Embryonic facial prominence (tissue), 1 donor: ENCODE measurements around the gene VSTM4.

Source experiments
- DNase-seq: peaks from one replicate; pipeline ENCODE4 v3.0.0-alpha.2; 2016; ENCODE audit errors: extremely low spot score

VSTM4 gene, protein sequence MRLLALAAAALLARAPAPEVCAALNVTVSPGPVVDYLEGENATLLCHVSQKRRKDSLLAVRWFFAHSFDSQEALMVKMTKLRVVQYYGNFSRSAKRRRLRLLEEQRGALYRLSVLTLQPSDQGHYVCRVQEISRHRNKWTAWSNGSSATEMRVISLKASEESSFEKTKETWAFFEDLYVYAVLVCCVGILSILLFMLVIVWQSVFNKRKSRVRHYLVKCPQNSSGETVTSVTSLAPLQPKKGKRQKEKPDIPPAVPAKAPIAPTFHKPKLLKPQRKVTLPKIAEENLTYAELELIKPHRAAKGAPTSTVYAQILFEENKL

DNA sequence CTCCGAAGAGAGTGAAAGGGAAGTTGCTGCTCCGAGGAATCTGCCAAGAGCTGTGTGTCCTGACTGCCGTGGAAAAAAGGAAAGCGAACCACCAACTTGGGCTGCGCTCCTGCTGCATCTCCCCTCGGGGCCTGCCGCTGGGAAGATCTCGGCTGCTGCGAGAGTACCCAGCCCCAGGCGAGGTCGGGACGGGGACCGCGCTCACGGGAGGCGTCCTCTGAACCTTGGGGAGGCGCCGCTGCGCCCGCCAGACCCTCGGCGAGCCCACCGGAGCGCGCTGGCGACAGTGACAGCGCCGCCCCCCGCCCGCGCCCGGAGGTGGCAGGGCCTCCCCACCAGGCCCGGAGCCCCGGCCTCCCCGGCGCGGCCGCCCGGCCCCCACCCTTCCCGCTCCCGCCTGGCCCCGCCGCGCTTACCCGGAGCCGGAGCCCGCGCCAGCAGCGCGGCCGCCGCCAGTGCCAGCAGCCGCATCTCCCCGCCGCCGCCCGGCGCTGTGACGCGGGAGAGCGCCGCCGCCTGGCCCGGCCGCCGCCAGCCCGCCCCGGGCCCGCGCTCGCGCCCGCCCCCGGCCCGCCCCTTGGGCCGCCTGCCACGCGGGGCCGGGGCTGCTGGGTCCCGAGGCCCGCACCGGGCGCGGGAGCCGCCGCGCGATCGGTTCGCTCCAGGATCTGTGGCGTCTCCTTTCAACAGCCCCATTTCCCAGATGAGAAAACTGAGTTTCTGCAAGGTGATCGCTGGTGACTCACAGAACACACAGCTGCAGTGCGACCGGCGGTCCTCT is at the start of gene VSTM4:
VSTM4 (minus strand) TSS at position 508 of the 781 bp plus-strand sequence; CDS start at position 471, 37 bp downstream.
- no peak for DNase-seq

DNA sequence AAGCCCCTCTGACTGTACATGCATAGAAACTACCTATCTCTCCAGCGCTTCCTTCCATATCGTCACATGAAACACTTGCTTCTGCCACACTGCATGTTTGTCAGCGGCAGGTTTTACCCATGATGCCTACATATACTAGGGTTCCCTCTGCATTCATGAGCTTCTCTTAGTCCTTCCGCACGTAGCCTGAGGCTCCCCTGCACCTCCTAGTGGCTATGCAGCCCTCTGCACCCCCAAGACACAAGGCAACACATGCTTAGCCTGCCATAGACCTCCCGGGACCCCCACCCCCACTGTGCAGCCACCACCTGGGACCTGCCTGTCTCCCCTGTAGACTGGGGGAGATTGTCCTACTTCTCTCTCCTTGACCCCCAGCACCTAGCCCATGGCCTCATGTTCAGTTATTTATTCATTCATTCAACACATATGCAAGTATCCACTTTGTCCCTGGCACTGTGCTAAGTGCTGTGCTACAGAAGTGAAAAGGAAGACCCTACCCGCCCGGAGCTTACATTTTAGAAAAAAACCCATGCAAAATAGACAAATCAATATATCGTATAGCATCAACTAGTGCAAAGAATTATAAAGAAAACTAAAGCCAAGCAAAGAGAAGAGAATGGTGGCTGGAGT is 49.4 kb upstream of the VSTM4 start:
- DNase-seq: no peak

DNA sequence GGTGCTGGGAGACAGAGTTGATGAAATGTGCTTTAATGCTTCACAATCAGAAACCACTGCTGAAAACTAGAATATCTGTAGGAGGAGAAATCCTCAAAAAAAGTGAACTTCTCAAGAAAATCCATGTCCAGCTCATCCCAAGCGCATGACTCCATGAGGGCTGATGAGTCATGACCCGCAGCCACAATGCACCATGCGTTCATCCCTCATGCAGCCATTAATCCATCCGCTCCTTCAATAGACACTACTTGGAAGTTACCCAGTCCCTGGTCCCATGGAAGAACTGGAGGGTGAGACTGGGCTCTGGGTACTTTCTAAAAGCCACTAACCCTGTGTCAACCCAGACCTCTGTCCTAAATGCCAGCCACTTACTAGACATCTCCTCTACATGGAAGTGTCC is 48.4 kb upstream of the VSTM4 start:
- no peak for DNase-seq

DNA sequence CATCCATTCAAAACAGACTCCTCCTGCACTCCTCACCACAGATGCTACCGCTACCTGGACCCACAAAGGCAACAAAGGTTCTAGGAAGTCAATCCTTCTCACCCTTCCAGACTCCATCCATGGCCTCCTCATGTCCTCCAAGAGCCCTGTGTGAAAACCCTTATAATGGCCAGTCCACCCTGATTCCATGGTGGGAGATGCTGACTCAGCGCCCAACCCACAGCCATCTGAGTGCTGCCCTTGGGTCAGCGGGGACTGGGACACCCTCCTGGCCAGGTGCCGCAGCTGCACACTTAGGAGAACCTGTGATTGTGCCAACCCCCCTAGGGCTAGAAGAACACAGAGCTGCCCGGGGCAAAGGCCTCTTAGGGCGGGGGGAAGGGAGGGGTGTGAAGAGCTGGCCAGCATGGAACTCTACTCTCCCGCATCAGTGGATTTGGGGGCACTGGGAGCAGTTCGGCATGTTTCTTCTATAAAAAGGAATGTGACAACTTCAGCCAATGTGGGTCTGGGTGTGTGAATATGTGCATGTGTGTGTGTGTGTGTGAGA is 47.5 kb upstream of the VSTM4 start:
- no peak for DNase-seq

DNA sequence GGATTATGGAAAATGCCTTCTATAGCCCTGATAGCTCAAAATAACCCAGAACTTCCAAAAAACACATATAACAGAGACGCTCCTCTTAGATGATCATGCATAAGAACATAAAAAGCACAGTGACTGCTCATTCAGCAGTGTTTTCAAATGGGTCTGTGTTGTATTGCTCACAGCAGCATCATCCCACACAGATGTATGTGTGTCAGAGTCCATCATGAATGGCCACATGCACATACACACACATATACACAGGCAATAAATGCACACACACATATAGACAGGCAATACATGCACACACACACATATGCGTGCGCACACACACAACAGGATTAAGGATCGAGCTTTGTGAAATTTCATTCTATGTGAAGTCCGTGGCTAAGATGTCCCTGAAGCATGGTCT is 46.7 kb upstream of the VSTM4 start:
- no peak for DNase-seq

DNA sequence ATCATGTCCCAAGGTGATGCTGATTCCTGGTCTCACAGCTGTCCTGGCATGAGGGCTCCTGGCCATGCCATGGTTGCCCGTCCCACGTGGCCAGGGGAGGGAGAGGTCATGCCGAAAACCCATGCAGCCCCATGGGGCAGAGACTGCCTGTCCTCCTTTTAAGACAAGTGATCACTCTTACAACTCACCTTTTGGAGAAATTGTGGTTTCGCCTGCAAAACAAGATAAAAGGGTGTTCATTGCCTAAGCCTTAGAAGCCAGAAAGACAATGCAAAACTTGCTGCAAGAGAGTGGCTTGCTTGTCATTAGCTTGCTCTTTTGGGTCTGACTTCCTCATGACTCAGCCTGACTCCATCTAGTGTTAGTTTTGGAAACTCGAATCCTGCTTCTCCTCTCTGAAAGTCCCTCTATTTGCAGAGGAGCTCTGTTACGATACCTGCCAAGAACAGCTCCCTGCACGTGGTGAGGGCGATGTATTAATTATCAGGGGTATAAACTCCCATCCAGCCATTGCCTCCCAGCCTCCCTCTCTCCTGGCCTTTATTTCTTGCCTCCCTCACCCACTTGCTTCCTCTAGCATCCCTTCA is 46.2 kb upstream of the VSTM4 start:
- no peak for DNase-seq

DNA sequence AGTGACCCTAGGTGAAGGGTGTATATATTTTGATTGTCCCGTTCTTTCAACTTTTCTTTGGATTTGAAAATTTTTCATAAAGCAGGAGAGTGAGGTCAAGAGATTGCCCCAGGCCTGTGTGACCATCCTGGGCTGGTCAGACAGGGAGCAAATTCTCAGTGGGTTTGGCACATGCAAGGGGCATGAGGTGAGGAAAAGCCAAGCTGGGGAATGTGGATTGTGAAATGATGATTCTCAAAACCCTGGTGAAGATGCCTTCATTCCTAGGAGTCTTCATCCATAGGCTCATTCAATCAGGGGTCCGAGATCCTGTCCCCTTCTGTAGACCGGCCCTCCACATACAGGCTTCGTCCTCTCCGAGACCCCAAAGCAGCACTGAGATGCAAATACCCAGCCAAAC is 45.5 kb upstream of the VSTM4 start:
- no peak for DNase-seq

DNA sequence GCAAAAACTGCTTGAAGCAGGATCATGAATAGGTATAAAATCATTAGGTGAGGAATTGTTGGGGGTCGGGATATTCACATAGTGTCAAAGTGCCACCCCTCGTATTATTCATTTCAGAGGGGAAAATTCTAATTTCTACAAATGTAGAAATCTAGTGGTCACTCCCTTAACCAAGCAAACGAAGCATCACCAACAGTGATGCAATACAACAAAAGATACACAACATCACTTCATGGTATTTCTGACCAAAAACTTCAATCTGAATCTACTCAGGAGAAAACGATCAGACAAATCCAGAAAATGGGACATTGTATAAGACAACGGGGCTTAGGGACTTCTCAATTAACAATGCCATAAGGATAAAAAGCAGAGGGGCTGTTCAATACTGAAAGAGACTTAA is 44.8 kb upstream of the VSTM4 start:
- no peak for DNase-seq

DNA sequence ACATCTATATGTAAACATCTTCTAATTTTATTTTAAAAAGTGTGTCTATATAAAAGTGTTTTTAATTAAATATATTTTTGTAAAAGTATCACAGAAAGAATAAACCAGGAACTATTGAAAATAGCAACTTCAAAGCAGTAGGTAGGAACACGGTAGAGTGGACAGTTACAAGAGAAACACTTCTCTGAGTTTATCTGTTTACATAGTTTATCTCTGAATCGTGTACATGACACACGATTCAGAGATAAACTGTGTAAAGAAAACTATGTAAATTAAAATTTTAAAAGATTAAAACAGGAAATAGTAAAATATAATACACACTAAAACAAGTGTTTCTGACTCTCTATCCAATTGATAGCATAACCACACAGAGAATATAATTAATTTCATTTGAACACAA is 43.6 kb upstream of the VSTM4 start:
- no peak for DNase-seq

DNA sequence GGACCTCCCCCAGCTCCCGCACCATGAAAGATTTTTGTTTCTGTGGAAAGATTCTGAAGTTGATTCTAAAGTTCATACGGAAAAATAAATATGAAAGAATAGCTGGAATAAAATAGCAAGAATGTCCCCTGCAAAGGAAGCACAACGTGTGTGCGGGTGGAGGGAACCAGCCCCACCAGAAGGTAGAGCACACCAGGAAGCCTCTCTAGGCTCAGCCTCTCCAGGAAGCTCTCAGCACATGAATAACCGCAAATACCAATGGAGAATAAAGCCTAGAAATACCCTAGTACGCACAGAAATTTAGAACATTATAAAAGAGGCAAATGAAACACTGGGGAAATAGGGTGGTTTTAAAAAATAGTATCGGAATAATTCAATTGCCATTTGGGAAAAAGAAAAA is 43.1 kb upstream of the VSTM4 start:
- DNase-seq: no peak

DNA sequence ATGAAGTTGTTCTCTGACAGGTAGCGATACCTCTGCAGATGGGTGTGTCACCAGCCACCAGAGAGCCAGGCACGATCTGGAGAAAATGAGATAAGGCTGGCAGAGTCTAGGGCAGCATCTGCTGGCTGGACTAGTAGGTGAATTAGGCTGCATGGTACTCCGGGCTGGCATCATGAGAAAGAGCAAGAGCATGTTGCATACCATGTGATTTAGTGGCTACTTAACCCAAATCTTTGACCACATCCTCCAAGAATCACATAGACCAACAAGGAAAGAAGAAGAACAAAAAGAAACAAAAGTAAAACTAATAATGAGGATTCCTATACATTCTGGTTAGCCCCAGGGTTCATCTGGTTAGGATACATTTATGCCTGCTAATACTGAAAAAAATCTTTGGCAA is 41.9 kb upstream of the VSTM4 start:
- DNase-seq: no peak

DNA sequence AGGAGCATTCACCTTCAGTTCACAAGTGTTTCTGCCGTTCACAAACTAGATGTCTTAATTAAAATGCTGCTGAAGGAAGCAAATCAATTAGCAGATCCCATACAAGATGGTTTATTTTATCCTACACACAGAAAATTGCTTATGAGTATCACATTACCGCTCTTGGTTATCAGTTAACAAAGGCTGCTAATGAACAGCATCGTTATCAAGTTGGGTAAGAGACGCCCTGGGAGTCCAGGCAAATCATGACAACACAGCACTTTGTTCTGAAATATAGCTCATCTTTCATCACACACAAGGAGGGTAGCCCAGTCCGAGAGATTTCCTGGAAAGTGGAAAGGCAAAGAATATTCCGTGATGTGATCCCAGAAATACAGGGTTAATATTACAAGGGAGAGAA is 39.3 kb upstream of the VSTM4 start:
- DNase-seq: no peak

DNA sequence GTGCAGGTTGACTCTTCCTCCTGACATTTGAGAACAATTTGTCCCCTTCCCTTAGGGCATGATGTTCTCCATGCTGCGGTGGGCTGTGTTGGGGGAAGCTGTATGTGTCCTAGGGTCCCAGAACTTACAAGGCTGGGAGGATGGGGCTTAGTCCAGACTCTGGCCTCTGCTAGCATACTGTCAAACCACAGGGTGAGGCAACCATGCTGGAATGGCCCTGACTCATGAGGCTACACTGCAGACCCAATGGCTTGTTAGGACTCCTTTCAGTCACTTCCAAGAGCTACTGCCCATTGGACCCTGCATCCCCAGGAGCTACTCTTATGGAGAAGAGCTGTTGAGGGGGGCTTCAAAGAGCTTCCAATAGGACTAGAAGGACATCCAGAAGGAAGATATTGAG is 38.6 kb upstream of the VSTM4 start:
- no peak for DNase-seq

DNA sequence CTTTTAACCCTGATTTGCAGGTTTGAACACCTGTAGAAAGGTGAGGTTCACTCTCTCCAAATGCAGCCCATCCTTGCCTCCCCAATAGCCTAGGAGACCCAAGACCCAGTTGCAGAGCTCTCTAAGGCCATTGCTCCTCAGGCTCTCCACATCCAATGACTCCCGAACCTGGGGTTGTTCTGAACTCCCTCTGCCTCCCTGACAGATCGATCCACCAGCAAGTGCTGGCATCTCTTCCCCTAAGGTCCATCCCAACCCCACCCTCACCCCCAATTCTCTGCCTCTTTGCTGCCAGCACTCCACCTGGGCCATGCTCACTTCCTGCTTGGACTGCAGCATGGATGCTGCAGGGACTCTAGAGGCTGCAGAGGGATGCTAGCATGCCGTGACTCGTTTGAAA is 37.8 kb upstream of the VSTM4 start:
- no peak for DNase-seq

DNA sequence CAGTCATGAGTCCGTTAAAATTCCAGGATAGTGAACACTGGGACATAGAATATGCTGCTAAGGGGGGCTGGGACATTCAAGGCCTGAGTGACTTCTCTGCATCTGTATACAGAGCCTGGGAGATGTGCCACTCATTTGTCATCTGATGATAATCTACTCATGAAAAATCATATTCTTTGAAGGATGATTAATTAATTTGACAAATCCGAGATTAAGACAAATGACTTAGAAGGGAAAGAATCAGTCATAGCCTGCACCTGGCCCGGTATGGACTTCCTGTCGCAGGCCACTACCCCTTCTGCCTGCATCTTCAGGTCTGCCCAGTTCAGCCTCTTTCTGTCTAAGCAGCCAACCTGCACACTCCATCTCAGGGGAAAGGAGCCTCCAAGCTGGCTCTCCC is 37.3 kb upstream of the VSTM4 start:
- DNase-seq: no peak

DNA sequence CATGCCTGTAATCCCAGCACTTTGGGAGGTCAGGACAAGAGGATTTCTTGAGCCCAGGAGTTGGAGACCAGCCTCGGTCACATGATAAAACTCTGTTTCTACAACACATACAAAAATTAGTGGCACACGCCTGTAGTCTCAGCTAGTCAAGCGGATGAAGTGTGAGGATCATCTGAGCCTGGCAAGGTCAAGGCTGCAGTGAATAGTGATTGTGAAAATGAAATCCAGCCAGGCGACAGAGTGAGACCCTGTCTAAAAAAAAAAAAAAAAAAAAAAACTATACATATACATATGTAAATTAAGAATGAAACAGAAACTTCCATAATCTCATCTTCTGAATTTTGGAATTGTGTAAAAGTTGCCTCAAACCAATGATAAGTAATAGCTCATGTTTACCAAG is 36.7 kb upstream of the VSTM4 start:
- DNase-seq: no peak

DNA sequence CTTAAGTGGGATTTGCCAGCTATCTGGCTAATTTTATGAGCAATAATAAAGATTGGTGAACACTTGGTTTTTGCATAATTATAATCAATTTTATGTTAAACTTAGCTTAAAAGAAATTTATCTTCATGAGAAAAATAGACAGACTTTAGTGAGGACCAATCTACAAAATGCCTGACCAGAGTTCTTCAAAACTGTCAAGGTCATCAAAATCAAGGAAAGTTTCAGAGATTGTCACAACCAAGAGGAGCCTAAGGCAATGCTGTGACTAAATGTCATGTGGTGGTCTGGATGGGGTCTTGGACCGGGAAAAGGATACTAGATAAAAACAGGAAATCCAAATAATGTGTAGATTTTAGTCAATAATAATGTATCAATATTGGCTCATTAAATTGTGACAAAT is 36.2 kb upstream of the VSTM4 start:
- DNase-seq: no peak

DNA sequence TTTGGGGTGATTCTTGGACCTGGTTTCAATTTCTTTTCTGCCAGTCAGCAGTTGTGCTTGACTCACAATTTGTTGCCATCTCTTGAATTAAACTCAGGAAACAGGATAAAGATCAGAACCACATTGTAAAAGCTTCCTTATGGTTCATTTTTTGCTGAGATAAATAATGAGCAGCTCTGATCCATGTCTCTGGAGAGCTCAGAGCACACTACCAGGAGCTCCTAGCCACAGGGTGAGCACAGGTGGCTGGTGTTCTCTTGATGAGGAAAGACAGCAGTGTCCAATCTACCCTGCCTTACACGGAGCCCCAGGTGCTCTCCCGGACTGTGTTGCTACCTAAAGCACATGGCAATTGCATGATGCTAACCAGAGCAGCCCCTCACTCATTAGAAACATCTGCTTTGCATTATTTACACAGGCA is 35.7 kb upstream of the VSTM4 start:
- DNase-seq: no peak

DNA sequence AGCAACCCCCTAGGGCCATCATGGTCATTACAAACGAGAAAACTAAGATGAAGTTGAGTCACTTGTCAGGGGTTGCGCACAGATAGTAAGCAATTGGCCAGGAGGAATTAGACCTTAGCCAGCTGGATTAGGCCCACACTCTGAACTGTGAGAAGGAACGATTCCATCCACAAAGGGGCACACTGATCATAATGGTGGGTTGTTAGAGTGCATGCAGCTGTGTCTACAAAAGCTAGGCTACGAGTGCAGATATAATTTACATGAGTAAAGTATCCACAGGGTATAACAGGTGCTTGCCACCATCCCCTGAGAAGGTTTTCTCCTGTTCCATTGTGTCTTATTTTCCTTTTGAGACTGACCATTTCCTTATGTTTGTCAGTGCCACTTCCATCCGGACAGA is 35.1 kb upstream of the VSTM4 start:
- no peak for DNase-seq

DNA sequence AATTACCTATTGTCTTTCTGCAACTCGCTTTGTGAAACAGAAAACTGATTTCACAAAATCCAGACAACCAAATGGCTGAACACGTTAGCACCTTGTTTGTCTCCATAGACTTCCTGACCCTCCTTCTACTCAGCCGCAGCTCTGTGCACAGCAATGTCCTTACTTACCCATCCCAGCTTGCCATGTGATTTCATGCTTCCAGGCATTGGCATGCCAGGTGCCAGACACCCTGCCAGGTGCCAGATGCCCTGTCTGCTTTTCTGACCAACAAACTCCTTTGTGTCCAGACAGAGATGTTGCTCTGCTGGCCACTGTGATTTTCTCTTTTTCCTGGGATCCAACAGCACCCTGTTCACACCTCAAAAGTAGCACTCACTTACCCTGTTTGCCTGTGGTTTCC is 34.6 kb upstream of the VSTM4 start:
- no peak for DNase-seq

DNA sequence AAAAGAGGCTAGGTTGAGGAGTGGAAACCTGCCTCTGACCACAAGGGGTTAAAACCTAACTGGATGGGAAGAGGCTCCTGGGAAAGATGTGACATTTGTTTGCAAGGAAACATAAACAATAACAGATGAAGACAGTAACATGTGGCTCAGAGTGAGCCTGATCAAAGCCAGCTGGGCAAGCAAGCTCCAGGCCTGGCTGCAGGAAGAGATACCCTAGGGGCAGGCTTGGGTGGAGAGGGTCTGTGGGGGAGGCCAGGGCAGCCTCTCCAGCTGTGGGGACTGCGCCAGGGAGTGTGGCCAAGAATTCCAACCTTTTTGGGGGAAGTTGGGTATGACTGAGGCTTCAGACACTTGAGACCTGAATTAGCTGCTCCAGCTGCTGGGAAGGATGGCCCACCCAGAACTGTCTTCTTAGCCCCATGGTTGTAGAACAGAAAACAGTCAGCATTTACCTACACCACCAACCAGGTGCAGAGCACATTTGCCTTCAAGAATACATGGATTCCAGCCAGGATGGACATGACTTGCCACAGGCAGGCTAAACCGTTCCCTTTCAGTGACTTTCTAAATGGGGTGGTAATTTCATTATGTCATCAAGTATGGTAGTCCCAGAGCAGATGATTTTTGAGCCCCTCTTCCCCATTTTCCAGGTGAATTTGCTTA is 28.9 kb upstream of the VSTM4 start:
- no peak for DNase-seq

DNA sequence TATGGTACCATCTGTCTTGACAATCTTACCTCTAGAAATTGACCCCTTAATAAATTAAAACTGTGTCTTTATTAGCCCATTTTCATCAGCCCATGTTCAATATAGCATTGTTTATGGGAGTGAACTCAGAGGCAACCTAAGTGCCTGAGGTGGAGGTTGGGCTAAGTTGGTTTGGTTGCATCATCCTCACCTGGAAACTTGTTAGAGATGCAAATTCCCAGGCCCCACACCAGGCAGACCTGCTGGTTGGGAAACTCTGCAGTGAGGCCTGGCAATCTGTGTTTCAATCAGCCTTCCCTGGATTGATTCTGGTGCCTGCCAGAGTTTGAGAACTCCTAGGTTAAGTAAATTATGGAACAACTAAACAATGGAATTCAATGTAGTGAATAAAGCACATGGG is 27.9 kb upstream of the VSTM4 start:
- DNase-seq: no peak
